Transverse colon (tissue), 4 donors: ENCODE measurements around the gene ZBTB43. TPM values are rescaled to one million over a fixed set of nuclear protein-coding genes. Genes with fewer than 3 reads are reported as not detected.

Experiments
- DNase-seq: peaks from one replicate; pipeline ENCODE4 v3.0.0-alpha.2; 2019
- H3K27ac ChIP-seq, 4 donors: fragments of 200-600 bp; sonication (generic); 2 replicates each; pipeline ENCODE4 v1.5.1; 2016 to 2018; ENCODE audit warnings: inconsistent platforms in 4 of 4
- H3K27me3 ChIP-seq: fragments of 200-600 bp; sonication (generic); 2 replicates; pipeline ENCODE4 v1.5.1; 2017; ENCODE audit warnings: inconsistent platforms
- H3K36me3 ChIP-seq, 4 donors: fragments of 200-600 bp; sonication (generic); 2 replicates each; pipeline ENCODE4 v1.5.1; 2017 to 2019; ENCODE audit warnings: inconsistent platforms in 4 of 4
- H3K4me1 ChIP-seq, 4 donors: fragments of 200-600 bp; sonication (generic); 2 replicates each; pipeline ENCODE4 v1.5.1; 2017 to 2020; ENCODE audit warnings: inconsistent platforms in 4 of 4
- H3K4me3 ChIP-seq, 4 donors: fragments of 200-600 bp; sonication (generic); 1 replicate in 1 of 4; 2 replicates in 3 of 4; pipeline versions ENCODE4 v1.5.1 to v1.6.1; 2017 to 2019; ENCODE audit warnings: inconsistent platforms in 4 of 4
- H3K9me3 ChIP-seq, 2 donors: fragments of 200-600 bp; sonication (generic); 2 replicates each; pipeline ENCODE4 v1.5.1; 2017 to 2019; ENCODE audit warnings: inconsistent platforms in 2 of 2
- EP300 ChIP-seq: sonication (generic); formaldehyde crosslinking; IDR thresholded peaks from one replicate; pipeline ENCODE4 v1.6.1; 2017; ENCODE audit warnings: antibody characterized with exemption, low read depth
- POLR2A ChIP-seq: fragments of 450-650 bp; IDR thresholded peaks from one replicate; pipeline ENCODE4 v1.6.1; 2016; ENCODE audit warnings: antibody characterized with exemption, mild to moderate bottlenecking, moderate library complexity
- POLR2AphosphoS5 ChIP-seq, 3 donors: sonication (generic); formaldehyde crosslinking; IDR thresholded peaks; one replicate each; pipeline ENCODE4 v1.6.1; 2016; ENCODE audit warnings: antibody characterized with exemption in 3 of 3
- WGBS, 2 donors: methylation state at CpG; one replicate each; pipeline ENCODE4 v1.1.5; 2018; ENCODE audit warnings: low coverage in 1 of 2; 5-methylcytosine and 5-hydroxymethylcytosine counted together
- in situ Hi-C, 4 donors: fragments of 200-750 bp; cut with MboI; loops; one replicate each; pipeline versions ENCODE4 v1.15.0 to v1.15.1; 2017; ENCODE audit warnings: low sequenced_read_pairs in 3 of 4, low pct_ligation_motif_present in 1 of 4, low pct_unique_long_range_greater_than_20kb in 1 of 4
- intact Hi-C: fragments of 100-400 bp; cut with DNase I; formaldehyde crosslinking; loops from one replicate; pipeline ENCODE4 v1.15.1; 2023; ENCODE audit warnings: low total_unique reads
- total RNA-seq, 4 donors: library from RNA; depleted of rRNA; stranded (reverse); fragments of >200 nt; gene quantifications; one replicate each; pipeline ENCODE4 v1.1.0, GENCODE V29; 2016
- TF ChIP-seq, protein P1 (sequence below), 5 experiments: fragments of 200-600 bp in 3 of 5; fragments of 450-650 bp in 2 of 5; sonication (generic) in 3 of 5; IDR thresholded peaks; 1 replicate in 2 of 5; 2 replicates in 3 of 5; pipeline ENCODE4 v1.5.1; 2016 to 2017; ENCODE audit warnings: antibody characterized with exemption in 5 of 5, inconsistent platforms in 3 of 5, mild to moderate bottlenecking in 2 of 5, moderate library complexity in 1 of 5

Gene ZBTB43
- total RNA-seq, 4 donors from 2014 or later = 5.0 to 19.5 (median 16.6) TPM

DNA sequence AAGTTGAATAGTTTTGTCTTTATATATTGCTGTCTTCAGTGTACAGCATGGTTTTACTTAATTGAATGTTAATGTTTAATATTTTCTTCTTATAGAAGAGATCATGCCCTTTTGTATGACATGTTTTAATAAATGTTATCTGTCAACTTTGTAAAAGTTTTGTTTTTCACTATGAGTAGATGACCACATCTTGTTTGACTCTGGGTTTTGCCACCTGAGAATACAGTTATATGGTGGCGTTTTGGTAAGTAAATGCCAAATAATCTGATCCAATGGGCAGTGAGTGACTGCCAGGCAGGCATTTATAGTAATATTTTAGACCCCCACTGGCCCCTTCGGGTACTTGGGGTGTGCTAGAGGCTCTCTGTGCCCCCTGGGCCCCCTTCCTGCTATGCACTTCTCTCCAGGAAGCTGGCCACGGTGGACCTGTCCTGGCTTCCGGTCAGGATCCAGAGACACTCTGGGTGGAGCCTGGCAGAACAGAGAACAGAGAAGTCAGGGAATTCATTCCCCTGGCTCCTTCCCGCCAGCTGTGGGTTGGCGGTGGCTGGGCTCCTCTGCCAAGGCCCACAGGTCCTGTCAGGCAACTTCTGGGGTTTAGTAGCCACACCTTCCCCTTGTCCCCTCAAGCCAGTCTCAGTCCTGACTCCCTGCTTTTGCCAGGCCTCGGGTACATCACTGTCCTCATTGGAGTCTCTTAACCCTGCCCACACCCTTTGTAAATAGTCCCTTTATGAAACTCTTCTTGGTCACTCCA lies 33.4 kb downstream of the ZBTB43 start:
- Histone ChIP-seq H3K4me3 (no peak overlapping the region), H3K27me3 (no peaks in the 10 kb centered on the region), H3K4me1 (peaks cover 0 to 3% (median 1%) of the 10 kb centered on the region in 4 donors), H3K36me3 (peaks cover 0 to 8% (median 5%) of the 10 kb centered on the region in 4 donors), H3K27ac (no peak overlapping the region), H3K9me3 (no peaks in the 10 kb centered on the region)
- no peak for DNase-seq
- in situ Hi-C loops = no loop called here
- 66 to 70% methylated on average over 2 to 7 of the region's 7 CpGs for WGBS, 2 donors
- intact Hi-C loops = no loop called here
- TF ChIP-seq POLR2A = no peak
- no peak for TF ChIP-seq POLR2AphosphoS5 (IDR thresholded peaks at IDR 0.05)
- TF ChIP-seq, protein P1, sequence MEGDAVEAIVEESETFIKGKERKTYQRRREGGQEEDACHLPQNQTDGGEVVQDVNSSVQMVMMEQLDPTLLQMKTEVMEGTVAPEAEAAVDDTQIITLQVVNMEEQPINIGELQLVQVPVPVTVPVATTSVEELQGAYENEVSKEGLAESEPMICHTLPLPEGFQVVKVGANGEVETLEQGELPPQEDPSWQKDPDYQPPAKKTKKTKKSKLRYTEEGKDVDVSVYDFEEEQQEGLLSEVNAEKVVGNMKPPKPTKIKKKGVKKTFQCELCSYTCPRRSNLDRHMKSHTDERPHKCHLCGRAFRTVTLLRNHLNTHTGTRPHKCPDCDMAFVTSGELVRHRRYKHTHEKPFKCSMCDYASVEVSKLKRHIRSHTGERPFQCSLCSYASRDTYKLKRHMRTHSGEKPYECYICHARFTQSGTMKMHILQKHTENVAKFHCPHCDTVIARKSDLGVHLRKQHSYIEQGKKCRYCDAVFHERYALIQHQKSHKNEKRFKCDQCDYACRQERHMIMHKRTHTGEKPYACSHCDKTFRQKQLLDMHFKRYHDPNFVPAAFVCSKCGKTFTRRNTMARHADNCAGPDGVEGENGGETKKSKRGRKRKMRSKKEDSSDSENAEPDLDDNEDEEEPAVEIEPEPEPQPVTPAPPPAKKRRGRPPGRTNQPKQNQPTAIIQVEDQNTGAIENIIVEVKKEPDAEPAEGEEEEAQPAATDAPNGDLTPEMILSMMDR (IDR thresholded peaks at IDR 0.05) = no peak
- no peak for TF ChIP-seq EP300

DNA sequence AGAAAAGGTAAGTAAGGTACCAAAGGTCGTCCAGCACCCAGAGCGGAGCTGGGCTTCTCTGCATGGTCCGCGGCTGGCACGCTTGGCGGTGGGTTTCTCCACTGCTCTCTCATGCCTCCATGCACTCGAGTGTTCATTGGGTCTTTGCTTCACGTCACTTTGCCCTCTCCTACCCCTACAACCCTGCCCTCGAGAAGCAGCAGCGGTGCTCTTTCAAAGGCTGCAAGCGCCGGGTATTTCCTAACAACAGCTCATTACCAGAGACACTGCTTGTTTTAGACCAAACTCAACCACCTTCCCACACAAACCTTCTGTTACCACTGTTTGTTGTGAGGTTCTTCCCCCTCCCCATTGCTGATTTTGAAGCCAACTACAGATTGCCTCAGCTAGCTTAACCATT lies 34.1 kb downstream of the ZBTB43 start:
- H3K27me3 ChIP-seq = no peaks in the 10 kb centered on the region
- in situ Hi-C loops (no loop called here), intact Hi-C loops (no loop called here)
- 87% methylated on average over 12 of the region's 12 CpGs; no CpG with 5 or more reads in 1 of the 2 donors for WGBS, 2 donors
- no peak overlapping the region for H3K4me3 ChIP-seq
- H3K27ac ChIP-seq = no peak overlapping the region
- peaks cover 0 to 2% (median under 1%) of the 10 kb centered on the region in 4 donors for H3K36me3 ChIP-seq
- no peaks in the 10 kb centered on the region for H3K9me3 ChIP-seq
- H3K4me1 ChIP-seq = peaks cover 0 to 3% (median 1%) of the 10 kb centered on the region in 4 donors
- TF ChIP-seq, protein P1 (IDR thresholded peaks at IDR 0.05) = no peak
- no peak for TF ChIP-seq POLR2A
- DNase-seq = no peak

DNA sequence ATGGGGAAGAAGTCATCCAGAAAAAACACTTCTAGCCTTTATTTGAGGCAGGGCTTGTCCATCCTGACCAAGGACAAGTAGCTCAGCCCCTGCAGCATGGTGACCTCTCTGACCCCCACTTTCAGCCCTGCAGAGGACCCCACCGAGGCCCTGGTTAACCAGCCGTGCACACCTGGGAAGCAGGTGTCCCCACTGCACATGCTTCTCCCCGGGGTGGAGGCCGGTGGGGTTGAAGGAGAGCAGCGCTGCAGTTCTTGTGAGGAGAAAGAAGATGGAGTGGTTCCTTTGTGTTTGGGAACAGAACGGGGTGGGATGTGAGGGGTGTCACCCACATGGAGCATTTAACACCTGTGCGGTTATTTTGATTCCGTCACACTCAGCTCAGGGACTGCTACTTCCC lies 34.5 kb downstream of the ZBTB43 start:
- in situ Hi-C loops (no loop called here), intact Hi-C loops (no loop called here)
- no peak overlapping the region for H3K27ac ChIP-seq
- no peaks in the 10 kb centered on the region for H3K36me3 ChIP-seq
- H3K9me3 ChIP-seq = no peaks in the 10 kb centered on the region
- no peak for TF ChIP-seq POLR2A
- TF ChIP-seq, protein P1 (IDR thresholded peaks at IDR 0.05) = no peak
- no peaks in the 10 kb centered on the region for H3K27me3 ChIP-seq
- H3K4me3 ChIP-seq = no peak overlapping the region
- H3K4me1 ChIP-seq = peaks cover 0 to 3% (median 1%) of the 10 kb centered on the region in 4 donors
- DNase-seq = no peak
- 83% methylated on average over 8 of the region's 8 CpGs; no CpG with 5 or more reads in 1 of the 2 donors for WGBS, 2 donors

DNA sequence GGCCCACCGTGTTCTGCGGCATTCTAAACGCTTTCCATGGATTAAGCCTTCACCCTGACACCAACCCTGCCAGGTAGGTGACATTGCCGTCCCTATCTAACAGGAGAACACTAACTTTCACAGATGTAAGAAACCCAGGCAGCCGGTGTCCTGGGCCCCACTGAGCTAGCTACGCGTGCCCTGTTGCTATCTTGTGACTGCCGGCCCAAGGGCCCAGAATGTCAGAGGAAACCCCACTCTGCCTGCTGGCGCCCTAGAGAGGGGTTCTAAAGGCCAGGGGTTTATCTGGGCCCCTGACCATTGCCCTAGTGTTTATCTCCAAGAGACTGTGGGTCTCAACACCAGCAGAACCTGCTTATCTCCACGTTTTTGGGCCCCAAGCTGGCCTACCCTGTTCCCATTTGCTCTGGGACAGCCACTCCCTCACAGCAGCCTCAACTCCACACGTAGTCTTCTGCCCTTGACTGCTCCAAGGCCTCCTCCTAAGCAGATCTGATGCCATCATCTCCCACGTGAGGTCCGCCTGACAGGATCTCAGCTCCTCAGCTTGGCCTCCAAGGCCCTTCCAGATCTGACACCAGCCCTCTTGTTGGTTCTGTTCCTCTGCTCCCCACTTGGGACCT lies 37.5 kb downstream of the ZBTB43 start:
- H3K27me3 ChIP-seq = no peaks in the 10 kb centered on the region
- no peak for DNase-seq
- intact Hi-C loops (no loop called here), in situ Hi-C loops (no loop called here)
- H3K9me3 ChIP-seq = no peaks in the 10 kb centered on the region
- H3K36me3 ChIP-seq = no peaks in the 10 kb centered on the region
- H3K27ac ChIP-seq = no peak overlapping the region
- 78 to 91% methylated on average over 5 to 13 of the region's 13 CpGs for WGBS, 2 donors
- no peak overlapping the region for H3K4me3 ChIP-seq
- peaks cover 0 to 3% (median 1%) of the 10 kb centered on the region in 4 donors for H3K4me1 ChIP-seq
- TF ChIP-seq POLR2A (no peak), EP300 (no peak), POLR2AphosphoS5 (IDR thresholded peaks at IDR 0.05) (no peak)
- TF ChIP-seq, protein P1 (IDR thresholded peaks at IDR 0.05) = no peak
